Measurements from ENCODE around the gene ASIP. TPM values are rescaled to one million over a fixed set of nuclear protein-coding genes. Genes with fewer than 3 reads are reported as not detected.

The ASIP gene
- total and polyA plus RNA-seq, 2 donors (not counting 1 experiment from before 2014, with no cell fraction given): not detected

DNA sequence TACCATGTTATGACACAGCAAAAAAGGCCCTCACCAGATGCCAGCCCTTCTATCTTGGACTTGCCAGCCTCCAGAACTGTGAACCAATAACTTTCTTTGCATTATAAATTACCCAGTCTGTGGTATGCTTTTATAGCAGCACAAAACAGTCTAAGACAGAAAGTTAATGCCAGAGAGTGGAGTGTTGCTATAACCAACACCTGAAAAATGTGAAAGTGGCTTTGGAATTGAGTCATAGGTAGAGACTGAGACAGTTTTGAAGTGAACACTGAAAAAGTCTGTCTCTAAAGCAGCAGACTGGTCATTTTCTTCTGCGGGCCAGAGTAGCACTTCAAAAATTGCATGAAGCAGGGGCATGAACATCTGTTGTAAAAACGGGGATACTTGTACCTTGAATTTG is 28.0 kb upstream of the ASIP start:
- no peak overlapping the region for H3K4me3 ChIP-seq (replicated peaks in 1 of 4; ENCODE audit: control extremely low read depth in 1 of 4, insufficient read depth in 1 of 4, low read depth in 3 of 4, low read length in 4 of 4)
- H3K9ac ChIP-seq (ENCODE audit: insufficient read depth, low read length): no peak overlapping the region
- no peaks in the 10 kb centered on the region for H3K9me3 ChIP-seq (ENCODE audit: control insufficient read depth, insufficient read depth, low read depth, low read length)
- no peaks in the 10 kb centered on the region for H3K36me3 ChIP-seq (ENCODE audit: control insufficient read depth, insufficient read depth, low read length)
- H3K79me2 ChIP-seq (ENCODE audit: control insufficient read depth, insufficient read depth, low read length): no peaks in the 10 kb centered on the region
- no peaks in the 10 kb centered on the region for H3K4me1 ChIP-seq (ENCODE audit: control insufficient read depth, extremely low read depth, insufficient read depth, low read length)
- no peak overlapping the region for H3K27ac ChIP-seq (ENCODE audit: insufficient read depth, low read length)
- no peak overlapping the region for H2AFZ ChIP-seq (ENCODE audit: low read length)
- no peak for TF ChIP-seq EZH2 (IDR thresholded peaks at IDR 0.05; ENCODE audit: low read length, missing control alignments)
- TF ChIP-seq, protein P1, sequence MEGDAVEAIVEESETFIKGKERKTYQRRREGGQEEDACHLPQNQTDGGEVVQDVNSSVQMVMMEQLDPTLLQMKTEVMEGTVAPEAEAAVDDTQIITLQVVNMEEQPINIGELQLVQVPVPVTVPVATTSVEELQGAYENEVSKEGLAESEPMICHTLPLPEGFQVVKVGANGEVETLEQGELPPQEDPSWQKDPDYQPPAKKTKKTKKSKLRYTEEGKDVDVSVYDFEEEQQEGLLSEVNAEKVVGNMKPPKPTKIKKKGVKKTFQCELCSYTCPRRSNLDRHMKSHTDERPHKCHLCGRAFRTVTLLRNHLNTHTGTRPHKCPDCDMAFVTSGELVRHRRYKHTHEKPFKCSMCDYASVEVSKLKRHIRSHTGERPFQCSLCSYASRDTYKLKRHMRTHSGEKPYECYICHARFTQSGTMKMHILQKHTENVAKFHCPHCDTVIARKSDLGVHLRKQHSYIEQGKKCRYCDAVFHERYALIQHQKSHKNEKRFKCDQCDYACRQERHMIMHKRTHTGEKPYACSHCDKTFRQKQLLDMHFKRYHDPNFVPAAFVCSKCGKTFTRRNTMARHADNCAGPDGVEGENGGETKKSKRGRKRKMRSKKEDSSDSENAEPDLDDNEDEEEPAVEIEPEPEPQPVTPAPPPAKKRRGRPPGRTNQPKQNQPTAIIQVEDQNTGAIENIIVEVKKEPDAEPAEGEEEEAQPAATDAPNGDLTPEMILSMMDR (conservative IDR thresholded peaks at IDR 0.05 in 1 of 2, IDR thresholded peaks at IDR 0.05 in 1 of 2; ENCODE audit: low read depth in 1 of 2, low read length in 2 of 2): no peak
- H3K4me2 ChIP-seq (ENCODE audit: extremely low read depth, insufficient read depth, low read length): no peak overlapping the region
- no peaks in the 10 kb centered on the region for H4K20me1 ChIP-seq (ENCODE audit: control insufficient read depth, extremely low read depth, insufficient read depth, low read length)
- no peak for DNase-seq (ENCODE audit: low read depth in 2 of 2)
- peaks cover 7% of the 10 kb centered on the region for H3K27me3 ChIP-seq (ENCODE audit: control insufficient read depth, insufficient read depth, low read length)

DNA sequence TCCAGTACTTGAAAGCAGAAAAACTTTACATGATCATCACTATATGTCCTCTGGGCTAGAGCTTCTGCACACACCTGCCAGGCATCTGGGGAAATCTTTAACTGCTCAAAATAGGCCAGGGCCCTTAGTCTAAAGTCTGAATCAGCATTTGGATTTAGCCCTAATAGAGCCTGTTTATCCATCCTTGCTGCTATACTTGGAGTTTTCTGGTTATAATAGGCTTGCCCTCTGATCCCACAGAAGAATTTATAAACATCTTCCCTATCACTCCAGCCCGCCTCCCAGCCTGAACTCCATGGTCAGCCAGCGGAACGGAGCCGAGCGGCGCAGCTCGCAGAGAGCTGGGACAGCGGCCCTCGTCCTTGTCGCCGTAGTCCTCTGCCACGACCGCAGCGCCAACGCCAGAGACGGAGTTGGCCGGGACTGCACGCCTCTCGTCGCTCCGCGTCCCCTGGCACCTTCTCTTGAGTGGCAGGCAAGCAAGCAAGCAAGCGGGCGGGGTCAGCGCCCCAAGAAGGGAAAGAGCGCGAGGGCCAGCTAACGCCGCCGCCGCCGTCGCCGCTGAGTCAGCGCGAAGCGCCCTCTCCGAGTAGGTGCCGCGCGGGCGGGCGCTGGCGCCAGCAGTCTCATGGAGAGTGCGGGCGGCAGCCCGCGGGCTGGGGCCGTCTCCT is 25.4 kb upstream of the ASIP start:
- Histone ChIP-seq H4K20me1 (ENCODE audit: control insufficient read depth, extremely low read depth, insufficient read depth, low read length) (no peaks in the 10 kb centered on the region), H3K27me3 (ENCODE audit: control insufficient read depth, insufficient read depth, low read length) (peaks cover 7% of the 10 kb centered on the region), H3K9ac (ENCODE audit: insufficient read depth, low read length) (peak overlapping the region; percentile 40), H3K4me1 (ENCODE audit: control insufficient read depth, extremely low read depth, insufficient read depth, low read length) (no peaks in the 10 kb centered on the region), H3K4me2 (ENCODE audit: extremely low read depth, insufficient read depth, low read length) (peak overlapping the region; percentile 88), H3K27ac (ENCODE audit: insufficient read depth, low read length) (peak overlapping the region; percentile 41), H2AFZ (ENCODE audit: low read length) (peak overlapping the region; percentile 96), H3K36me3 (ENCODE audit: control insufficient read depth, insufficient read depth, low read length) (no peaks in the 10 kb centered on the region), H3K9me3 (ENCODE audit: control insufficient read depth, insufficient read depth, low read depth, low read length) (no peaks in the 10 kb centered on the region), H3K4me3 (replicated peaks in 1 of 4; ENCODE audit: control extremely low read depth in 1 of 4, insufficient read depth in 1 of 4, low read depth in 3 of 4, low read length in 4 of 4) (peak overlapping the region; percentile 57 to 71 (median 68)), H3K79me2 (ENCODE audit: control insufficient read depth, insufficient read depth, low read length) (no peaks in the 10 kb centered on the region)
- DNase-seq (ENCODE audit: low read depth in 2 of 2): peak; percentile 71 to 76
- TF ChIP-seq, protein P1 (conservative IDR thresholded peaks at IDR 0.05 in 1 of 2, IDR thresholded peaks at IDR 0.05 in 1 of 2; ENCODE audit: low read depth in 1 of 2, low read length in 2 of 2): no peak
- no peak for TF ChIP-seq EZH2 (IDR thresholded peaks at IDR 0.05; ENCODE audit: low read length, missing control alignments)

DNA sequence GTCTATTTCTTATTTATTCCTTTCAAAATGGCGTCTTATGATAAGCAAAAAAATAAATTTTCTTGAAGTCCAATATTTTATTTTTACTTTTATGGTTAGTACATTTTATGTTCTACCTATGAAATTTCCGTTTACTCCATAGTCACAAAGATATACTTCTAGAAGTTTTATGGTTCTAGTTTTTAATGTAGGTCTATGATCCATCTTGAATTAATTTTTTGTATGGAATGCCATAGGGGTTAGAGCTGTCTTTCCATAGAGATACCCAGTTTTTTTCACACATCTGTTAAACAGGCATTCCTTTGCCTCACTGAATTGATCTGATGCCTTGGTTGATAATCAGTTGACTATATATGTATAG is 24.9 kb upstream of the ASIP start:
- no peak for TF ChIP-seq EZH2 (IDR thresholded peaks at IDR 0.05; ENCODE audit: low read length, missing control alignments)
- TF ChIP-seq, protein P1 (conservative IDR thresholded peaks at IDR 0.05 in 1 of 2, IDR thresholded peaks at IDR 0.05 in 1 of 2; ENCODE audit: low read depth in 1 of 2, low read length in 2 of 2): no peak
- no peak for DNase-seq (ENCODE audit: low read depth in 2 of 2)
- no peak overlapping the region for H3K27ac ChIP-seq (ENCODE audit: insufficient read depth, low read length)

More for the DNA sequence above, 24.9 kb upstream of the ASIP start:
- no peak overlapping the region for H2AFZ ChIP-seq (ENCODE audit: low read length)
- peaks cover 7% of the 10 kb centered on the region for H3K27me3 ChIP-seq (ENCODE audit: control insufficient read depth, insufficient read depth, low read length)
- H3K4me1 ChIP-seq (ENCODE audit: control insufficient read depth, extremely low read depth, insufficient read depth, low read length): no peaks in the 10 kb centered on the region
- no peaks in the 10 kb centered on the region for H3K9me3 ChIP-seq (ENCODE audit: control insufficient read depth, insufficient read depth, low read depth, low read length)
- no peaks in the 10 kb centered on the region for H3K79me2 ChIP-seq (ENCODE audit: control insufficient read depth, insufficient read depth, low read length)
- H3K4me3 ChIP-seq (replicated peaks in 1 of 4; ENCODE audit: control extremely low read depth in 1 of 4, insufficient read depth in 1 of 4, low read depth in 3 of 4, low read length in 4 of 4): peak overlapping the region; percentile 36 to 71 (median 68)
- H4K20me1 ChIP-seq (ENCODE audit: control insufficient read depth, extremely low read depth, insufficient read depth, low read length): no peaks in the 10 kb centered on the region
- peak overlapping the region; percentile 40 for H3K9ac ChIP-seq (ENCODE audit: insufficient read depth, low read length)
- no peaks in the 10 kb centered on the region for H3K36me3 ChIP-seq (ENCODE audit: control insufficient read depth, insufficient read depth, low read length)
- peak overlapping the region; percentile 88 for H3K4me2 ChIP-seq (ENCODE audit: extremely low read depth, insufficient read depth, low read length)
